Stimulated activated CD8-positive, alpha-beta memory T cell treated with anti-CD3 and anti-CD28 coated beads, Interleukin-15, amount 100 ng/mL, for 48 hours (primary cell): ENCODE data around the gene RAB7A.
A peak's percentile ranks its signal among the peaks of the same experiment; 100 is the strongest.
"Not testable (repeated sequence)": the region's sequence is repeated elsewhere in the genome, so short reads cannot be mapped to it uniquely, and the experiment has no call there.

Experiments
- DNase-seq, 2 donors: peaks; one replicate each; pipeline ENCODE4 v3.0.0-alpha.2; 2020; ENCODE audit warnings: low read depth in 2 of 2

RAB7A gene

DNA sequence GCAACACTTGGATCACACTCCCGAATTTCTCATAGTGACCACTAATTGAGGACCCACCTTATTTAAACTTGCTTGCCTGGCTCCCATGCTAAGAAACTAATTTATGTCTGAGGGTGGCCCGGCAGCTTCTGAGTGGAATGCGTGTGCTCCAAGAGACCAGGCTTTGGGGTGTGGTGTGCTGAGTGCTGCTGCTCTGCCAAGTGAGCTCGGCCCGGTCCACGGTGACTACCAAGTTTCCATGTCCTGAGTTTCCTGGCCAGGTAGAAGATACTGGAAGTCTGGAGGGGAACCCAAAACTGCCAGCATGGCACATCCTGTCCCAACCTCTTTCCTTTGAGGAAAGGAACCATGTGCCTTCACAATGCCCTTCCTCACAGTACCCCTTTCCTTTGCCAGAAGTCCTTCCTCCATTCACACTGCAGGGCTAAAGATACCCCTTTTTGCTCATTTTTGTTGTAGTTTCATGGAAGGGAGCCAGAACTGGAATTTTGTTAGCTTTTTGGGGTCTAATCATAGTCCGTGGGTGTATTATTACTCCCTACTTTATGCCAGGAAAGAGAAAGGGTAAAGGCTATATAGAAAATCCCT is 94.4 kb downstream of the RAB7A start:
- DNase-seq = no peak

GRCh38 chr3:128823008-128823407 is 97.0 kb downstream of the RAB7A start:
- no peak for DNase-seq

- no peak for DNase-seq
These were observed 97.6 kb downstream of the RAB7A start for GRCh38 chr3:128823631-128824030.

DNA sequence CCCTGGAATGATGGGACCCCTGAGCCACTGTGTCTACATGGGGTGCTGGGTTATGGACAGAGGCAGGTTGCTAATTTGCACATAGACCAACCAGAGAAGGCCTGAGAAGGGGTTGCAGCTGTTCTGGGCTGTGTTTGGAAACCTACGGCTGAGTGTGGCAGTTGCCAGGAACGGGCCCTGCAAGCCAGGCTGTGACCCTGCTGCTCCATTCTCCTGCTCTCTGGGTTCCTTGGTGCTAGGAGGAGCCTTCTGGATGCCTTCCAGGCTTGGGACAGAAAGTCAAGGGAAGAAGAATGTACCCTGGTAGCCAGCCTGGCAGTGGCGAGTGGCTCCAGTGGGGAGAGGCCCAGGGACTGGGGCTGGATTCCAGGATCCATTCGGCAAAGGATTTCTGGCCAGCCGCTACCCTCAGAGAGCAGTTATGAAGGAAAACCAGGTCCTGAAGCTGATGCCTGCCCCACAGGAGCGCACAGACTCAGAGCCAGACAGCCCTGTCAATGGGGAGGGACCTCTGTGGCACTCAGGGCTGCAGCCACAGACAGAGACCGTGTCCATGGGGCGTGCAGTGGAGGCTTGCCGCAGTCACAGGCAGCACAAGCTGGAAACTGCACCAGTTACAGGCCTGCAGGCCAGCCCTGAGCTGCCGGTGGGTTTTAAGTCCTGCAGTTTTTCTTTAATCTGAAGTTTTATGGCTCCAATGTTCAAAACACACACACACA is 98.3 kb downstream of the RAB7A start:
- DNase-seq = no peak

- DNase-seq = no peak
These were observed 99.2 kb downstream of the RAB7A start for GRCh38 chr3:128825117-128825725.

DNA sequence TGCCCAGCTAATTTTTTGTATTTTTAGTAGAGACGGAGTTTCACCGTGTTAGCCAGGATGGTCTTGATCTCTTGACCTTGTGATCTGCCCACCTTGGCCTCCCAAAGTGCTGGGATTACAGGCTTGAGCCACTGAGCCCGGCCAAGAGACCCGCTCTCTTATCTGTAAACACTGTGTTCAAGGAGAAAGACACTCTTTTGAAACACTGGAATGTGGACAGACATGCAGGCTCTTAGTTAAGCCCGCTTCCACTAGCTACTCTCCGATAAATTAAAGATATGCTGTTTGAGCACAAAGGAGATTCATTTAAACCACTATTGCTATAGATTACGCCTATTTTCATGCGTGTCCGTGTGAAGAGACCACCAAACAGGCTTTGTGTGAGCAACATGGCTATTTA is 103.1 kb downstream of the RAB7A start:
- DNase-seq = not testable (repeated sequence)

GRCh38 chr3:128829925-128830625 is 104.1 kb downstream of the RAB7A start:
- DNase-seq = not testable (repeated sequence)

GRCh38 chr3:128830762-128831161 is 104.8 kb downstream of the RAB7A start:
- not testable (repeated sequence) for DNase-seq

GRCh38 chr3:128832979-128833378 is 107.0 kb downstream of the RAB7A start:
- DNase-seq = not testable (repeated sequence)

GRCh38 chr3:128835096-128835495 is 109.1 kb downstream of the RAB7A start:
- DNase-seq = no peak

DNA sequence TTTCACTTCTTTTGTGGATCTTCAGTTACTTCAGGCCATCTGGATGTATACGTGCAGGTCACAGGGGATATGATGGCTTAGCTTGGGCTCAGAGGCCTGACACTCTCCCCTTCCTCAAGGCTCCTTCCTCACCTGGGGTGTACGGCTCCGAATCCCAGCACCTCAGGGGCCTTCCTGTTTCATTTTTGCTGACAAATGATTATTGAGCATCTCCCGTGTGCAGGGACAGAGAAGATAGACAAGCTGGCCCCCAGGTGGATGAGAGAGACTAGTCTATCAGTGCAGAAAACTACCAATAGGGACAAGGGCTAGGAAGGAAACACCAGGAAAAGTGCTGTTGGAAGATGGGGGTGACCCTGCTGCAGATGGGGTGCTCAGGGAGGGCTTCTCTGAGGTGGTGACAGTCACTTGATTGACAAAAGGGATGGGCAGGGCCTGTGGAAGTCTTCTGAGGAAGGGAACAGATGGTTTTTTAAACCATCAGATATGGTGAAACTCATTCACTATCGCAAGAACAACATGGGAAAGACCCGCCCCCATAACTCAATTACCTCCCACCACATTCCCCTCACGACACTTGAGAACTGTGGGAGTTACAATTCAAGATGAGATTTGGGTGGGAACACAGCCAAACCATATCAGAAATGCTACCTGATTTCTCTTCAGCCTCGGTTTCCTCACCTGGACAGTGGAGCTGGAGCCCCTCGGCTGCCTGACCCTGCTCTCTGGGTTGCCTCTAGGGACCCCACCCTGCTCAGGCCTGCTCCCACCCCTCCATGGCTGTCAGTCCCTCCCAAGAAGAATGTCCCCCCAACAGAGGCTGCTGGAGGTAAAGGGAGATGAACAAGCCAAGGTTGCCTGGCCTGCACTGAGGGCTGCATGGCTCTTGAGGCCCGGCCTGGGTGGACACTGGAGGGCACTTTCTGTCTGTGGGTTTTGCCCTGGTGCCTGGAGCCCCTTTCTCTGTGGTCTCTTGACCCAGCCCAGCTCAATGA is 116.2 kb downstream of the RAB7A start:
- DNase-seq = no peak

- DNase-seq = no peak
These were observed 118.5 kb downstream of the RAB7A start for GRCh38 chr3:128844502-128844901.

DNA sequence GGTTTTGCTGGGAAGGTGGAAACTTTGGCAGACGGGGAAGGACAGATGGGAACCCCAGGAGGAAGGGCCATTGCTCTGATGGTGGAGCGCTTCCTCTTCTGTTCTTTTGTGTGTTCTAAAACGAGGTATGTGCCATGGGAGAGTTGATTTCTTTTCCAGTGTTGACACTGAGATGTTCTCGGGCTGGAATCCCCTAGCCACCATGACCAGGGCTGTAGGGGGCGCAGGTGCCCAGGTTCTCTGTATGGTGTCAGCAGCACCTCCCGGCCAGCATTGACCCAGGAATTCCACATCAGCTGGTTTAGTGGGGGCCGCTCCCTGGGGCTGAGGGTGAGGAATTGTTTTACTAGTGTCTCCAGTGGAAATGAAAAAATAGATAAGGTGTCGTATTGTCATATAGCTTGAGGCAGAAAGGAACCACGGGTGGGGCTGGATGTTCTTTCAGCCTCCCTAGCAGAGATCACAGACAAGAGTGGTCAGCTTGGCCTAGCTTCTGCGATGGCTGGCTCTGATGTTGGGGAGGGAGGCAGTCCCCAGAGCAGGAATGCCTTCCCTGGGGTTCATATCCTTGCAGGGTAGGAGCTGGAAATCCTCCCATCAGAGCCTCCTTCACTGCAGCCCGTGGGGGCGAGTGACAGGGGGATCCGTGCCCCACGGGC is 119.3 kb downstream of the RAB7A start:
- no peak for DNase-seq

DNA sequence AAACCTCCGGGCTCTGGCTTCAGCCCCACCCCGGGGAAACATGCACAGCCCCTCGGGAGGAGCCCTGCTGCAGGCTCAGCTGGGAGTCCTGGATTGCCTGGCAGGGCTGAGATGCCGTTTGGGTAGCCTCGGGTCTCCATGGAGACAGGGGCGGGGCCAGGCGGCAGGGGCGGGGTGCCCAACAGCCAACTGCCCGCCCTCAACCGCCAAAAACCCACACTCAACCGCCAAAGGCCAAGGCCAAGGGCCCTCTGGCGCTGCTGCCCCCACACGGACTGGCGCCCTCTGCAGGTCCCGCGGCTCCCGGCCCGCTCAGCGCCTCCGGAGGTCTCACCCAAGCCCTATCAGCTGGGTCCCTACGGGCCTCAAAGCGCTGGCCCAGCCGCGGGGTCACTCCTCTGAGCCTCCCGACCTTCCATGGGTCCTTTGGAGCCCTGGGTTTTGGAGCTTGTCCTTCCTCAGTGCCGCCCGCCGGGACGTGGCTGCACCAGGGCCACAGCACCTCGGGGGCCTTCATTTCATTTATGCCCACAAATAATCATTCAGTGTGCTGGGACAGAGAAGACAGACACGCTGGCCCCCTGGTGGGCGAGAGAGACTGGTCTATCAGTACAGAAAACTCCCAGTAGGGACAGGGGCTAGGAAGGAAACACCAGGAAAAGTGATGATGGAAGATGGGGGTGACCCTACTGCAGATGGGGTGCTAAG is 119.9 kb downstream of the RAB7A start:
- peak; percentile 77 to 81 for DNase-seq

DNA sequence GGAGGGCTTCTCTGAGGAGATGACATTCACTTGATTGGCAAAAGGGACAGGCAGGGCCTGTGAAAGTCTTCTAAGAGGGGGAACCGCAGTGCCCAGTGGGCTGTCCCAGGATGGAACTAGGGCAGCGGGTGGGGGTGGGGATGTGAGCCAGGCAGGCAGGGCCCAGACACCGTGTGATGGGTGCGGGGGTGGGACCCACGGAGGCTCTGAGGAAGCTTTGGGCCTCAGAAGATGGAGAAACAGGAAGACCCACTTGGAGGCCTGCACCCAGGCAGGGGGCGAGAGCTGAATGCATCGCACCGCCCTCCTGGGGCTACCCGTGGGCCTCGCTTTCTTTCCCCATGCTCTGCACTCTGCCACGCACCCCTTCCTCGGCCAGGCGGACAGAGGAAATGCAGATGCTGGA is 120.5 kb downstream of the RAB7A start:
- no peak for DNase-seq

DNA sequence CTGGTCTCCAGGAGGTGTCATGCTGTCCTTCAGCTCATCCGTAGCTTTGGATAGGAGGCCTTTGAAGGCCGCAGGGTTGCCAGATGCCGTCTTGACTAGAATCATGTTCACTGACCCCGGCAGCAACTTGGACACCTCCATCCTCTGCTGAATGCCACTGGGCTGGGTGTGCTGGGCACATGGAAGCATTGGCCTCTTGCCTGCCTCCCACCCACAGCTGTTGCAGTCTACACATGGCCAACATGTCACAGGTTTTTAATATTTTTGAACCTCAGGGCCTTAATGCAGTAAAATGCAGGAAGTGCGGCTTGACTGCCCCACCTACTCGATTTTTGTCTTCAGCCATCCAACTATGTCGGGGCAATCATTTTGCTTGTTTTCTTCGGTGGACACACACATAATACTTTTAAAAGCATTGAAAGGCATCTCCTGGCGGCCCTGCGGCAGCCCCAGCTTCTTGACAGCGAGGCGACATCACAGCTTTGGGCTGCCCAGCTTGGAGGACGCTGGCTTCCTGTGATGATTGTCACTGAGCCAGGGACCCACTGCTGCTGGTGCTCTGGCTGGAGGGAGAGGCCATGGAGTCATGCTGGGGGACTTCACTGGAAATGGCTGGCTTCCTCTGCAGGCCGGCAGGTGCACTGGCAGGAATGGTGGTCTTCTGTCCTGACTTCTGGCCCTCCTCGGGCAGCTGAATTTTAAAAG is 121.8 kb downstream of the RAB7A start:
- DNase-seq = no peak

GRCh38 chr3:128848936-128849335 is 123.0 kb downstream of the RAB7A start:
- no peak for DNase-seq

DNA sequence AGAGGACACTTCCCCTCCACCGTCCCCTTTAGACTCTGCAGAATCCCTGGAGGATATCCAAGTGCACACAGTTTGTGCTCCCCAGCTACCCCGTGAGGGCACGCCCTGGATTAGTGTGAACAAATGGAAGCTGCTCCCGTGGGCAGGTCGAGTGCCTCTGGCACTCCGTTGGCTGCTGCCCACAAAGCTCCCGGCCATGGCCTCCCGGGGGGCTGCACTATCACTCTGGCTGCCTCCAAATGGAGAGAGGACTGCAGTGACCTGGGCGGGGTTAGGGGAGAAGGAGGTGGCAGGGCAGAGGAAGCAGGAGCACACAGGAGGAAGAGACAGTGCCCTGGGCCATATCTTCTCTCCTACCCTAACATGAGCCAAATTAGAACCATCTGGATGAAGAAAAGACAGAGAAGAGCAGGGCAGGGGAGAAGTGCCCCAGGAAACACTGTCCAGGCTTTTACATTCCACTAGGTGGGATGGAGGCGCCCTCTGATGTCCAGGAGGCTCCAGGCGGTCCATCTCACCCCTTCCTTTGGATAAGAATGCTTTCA is 124.0 kb downstream of the RAB7A start:
- no peak for DNase-seq

- DNase-seq = no peak
These were observed 124.6 kb downstream of the RAB7A start for GRCh38 chr3:128850544-128850943.
